ENCODE measurements around the gene SLC13A3.

DNA sequence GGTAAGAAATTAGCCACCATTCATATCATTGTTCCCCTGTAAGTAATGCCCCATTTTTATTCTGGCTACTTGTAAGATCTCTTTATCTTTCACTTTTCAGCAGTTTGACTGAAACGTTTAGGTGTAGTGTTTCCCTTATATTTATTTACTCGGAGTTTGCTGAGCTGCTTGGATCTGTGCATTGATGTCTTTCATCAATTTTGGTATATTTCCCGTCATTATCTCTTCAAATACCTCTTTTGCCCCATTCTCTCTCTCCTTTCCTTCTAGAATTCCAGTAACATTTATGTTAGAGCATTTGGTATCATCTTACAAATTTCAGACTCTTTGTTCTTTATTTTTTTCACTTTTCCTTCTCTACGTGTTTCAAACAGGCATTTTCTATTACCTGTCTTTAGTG lies 9.2 kb upstream of the SLC13A3 start:
- TF ChIP-seq, protein P1, sequence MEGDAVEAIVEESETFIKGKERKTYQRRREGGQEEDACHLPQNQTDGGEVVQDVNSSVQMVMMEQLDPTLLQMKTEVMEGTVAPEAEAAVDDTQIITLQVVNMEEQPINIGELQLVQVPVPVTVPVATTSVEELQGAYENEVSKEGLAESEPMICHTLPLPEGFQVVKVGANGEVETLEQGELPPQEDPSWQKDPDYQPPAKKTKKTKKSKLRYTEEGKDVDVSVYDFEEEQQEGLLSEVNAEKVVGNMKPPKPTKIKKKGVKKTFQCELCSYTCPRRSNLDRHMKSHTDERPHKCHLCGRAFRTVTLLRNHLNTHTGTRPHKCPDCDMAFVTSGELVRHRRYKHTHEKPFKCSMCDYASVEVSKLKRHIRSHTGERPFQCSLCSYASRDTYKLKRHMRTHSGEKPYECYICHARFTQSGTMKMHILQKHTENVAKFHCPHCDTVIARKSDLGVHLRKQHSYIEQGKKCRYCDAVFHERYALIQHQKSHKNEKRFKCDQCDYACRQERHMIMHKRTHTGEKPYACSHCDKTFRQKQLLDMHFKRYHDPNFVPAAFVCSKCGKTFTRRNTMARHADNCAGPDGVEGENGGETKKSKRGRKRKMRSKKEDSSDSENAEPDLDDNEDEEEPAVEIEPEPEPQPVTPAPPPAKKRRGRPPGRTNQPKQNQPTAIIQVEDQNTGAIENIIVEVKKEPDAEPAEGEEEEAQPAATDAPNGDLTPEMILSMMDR (IDR thresholded peaks at IDR 0.05; ENCODE audit: insufficient read depth, low read length): no peak
- TF ChIP-seq, protein P2, sequence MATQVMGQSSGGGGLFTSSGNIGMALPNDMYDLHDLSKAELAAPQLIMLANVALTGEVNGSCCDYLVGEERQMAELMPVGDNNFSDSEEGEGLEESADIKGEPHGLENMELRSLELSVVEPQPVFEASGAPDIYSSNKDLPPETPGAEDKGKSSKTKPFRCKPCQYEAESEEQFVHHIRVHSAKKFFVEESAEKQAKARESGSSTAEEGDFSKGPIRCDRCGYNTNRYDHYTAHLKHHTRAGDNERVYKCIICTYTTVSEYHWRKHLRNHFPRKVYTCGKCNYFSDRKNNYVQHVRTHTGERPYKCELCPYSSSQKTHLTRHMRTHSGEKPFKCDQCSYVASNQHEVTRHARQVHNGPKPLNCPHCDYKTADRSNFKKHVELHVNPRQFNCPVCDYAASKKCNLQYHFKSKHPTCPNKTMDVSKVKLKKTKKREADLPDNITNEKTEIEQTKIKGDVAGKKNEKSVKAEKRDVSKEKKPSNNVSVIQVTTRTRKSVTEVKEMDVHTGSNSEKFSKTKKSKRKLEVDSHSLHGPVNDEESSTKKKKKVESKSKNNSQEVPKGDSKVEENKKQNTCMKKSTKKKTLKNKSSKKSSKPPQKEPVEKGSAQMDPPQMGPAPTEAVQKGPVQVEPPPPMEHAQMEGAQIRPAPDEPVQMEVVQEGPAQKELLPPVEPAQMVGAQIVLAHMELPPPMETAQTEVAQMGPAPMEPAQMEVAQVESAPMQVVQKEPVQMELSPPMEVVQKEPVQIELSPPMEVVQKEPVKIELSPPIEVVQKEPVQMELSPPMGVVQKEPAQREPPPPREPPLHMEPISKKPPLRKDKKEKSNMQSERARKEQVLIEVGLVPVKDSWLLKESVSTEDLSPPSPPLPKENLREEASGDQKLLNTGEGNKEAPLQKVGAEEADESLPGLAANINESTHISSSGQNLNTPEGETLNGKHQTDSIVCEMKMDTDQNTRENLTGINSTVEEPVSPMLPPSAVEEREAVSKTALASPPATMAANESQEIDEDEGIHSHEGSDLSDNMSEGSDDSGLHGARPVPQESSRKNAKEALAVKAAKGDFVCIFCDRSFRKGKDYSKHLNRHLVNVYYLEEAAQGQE (IDR thresholded peaks at IDR 0.05; ENCODE audit: insufficient replicate concordance, low read depth): no peak
- no peak for TF ChIP-seq POLR2AphosphoS5 (IDR thresholded peaks at IDR 0.05; ENCODE audit: low read depth)

All from HL-60 (cell line).